GM21528 (cell line): ENCODE data around the gene TMEM240.
"Not testable (repeated sequence)": the region's sequence is repeated elsewhere in the genome, so short reads cannot be mapped to it uniquely, and the experiment has no call there.

ENCODE experiments used
- ATAC-seq: cut with Tn5 transposase; IDR thresholded peaks from one replicate; pipeline ENCODE4 v1.9.1; 2021; ENCODE audit warnings: mild to moderate bottlenecking, moderate library complexity; ENCODE audit not compliant: unreplicated experiment, low FRiP score

The TMEM240 gene

DNA sequence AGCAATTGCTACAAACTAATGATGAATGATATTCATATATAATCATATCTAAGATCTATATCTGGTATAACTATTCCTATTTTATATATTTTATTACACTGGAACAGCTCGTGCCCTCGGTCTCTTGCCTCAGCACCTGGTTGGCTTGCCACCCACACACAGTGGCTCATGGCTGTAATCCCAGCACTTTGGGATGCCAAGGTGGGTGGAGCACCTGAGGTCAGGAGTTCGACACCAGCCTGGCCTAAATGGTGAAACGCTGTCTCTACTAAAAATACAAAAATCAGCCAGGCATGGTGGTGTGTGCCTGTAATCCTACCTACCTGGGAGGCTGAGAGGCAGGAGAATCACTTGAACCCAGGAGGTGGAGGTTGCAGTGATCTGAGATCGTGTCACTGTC is 34.6 kb downstream of the TMEM240 start:
- ATAC-seq = not testable (repeated sequence)

DNA sequence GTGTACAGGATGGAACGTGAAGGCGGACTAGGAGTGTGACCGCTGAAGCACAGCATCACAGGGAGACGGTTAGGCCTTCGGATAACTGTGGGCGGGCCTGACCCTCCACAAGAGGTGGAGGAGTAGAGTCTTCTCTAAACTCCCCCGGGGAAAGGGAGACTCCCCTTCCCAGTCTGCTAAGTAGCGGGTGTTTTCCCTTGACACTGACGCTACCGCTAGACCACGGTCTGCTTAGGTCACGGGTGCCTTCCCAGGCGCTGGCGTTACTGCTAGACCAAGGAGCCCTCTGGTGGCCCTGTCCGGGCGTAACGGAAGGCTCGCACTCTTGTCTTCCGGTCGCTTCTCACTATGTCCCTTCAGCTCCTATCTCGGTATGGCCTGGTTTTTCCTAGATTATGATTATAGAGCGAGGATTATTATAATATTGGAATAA is 35.0 kb downstream of the TMEM240 start:
- ATAC-seq = not testable (repeated sequence)

DNA sequence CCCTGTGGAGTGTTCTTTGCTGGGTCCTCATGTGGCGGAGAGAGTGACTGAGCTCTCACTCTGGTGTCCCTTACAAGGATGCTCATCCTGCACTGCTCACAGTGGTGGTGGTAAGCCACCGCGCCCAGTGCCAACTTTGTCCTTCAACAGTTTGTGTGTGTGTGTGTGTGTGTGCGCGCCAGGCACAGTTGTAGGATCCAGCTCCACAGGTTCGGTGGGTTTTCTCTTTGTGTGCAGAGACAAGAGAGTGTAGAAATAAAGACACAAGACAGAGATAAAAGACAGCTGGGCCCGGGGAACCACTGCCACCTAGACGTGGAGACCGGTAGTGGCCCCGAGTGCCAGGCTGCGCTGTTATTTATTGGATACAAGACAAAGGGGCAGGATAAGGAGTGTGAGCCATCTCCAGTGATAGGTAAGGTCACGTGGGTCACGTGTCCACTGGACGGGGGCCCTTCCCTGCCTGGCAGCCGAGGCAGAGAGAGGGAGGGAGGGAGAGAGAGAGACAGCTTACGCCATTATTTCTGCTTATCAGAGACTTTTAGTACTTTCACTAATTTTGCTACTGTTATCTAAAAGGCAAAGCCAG is 35.6 kb downstream of the TMEM240 start:
- not testable (repeated sequence) for ATAC-seq

GRCh38 chr1:1495461-1495975 is 44.9 kb downstream of the TMEM240 start:
- not testable (repeated sequence) for ATAC-seq

- ATAC-seq = not testable (repeated sequence)
Measured at GRCh38 chr1:1494311-1494710, 46.1 kb downstream of the TMEM240 start.

- no peak for ATAC-seq
Measured at GRCh38 chr1:1491601-1492000, 48.8 kb downstream of the TMEM240 start.

DNA sequence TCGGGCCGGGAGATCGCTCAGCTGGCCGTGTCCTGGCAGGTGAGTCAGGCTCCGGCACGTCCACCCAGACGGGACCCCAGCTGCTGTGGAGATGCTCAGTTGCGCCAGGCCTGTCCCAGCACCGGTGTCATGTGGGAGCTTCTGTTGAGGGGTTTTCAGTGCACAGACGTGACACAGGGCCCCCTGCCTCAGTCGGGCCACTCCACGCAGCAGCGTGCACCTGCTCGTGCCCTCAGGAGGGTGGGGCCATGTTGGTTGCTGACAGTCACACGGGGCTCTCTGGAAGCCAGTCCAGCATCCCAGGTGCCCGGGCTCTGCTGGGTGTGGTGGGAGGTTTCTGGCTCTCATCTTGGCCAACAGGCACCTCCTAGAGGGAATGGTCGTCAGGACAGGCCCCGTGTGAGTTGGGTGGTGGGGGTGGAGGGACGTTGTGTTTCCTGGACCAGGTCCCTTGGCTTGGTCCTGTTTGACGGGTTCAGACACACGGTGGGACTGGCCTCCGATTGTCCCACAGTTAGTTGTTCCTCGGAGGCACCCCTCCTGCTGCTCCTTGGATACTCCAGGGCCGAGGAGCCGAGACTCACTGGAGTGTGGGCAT is 49.7 kb downstream of the TMEM240 start:
- no peak for ATAC-seq

GRCh38 chr1:1489861-1490260 is 50.6 kb downstream of the TMEM240 start:
- ATAC-seq = no peak

- no peak for ATAC-seq
Measured at GRCh38 chr1:1489231-1489630, 51.2 kb downstream of the TMEM240 start.

- no peak for ATAC-seq
Measured at GRCh38 chr1:1487701-1488100, 52.7 kb downstream of the TMEM240 start.

DNA sequence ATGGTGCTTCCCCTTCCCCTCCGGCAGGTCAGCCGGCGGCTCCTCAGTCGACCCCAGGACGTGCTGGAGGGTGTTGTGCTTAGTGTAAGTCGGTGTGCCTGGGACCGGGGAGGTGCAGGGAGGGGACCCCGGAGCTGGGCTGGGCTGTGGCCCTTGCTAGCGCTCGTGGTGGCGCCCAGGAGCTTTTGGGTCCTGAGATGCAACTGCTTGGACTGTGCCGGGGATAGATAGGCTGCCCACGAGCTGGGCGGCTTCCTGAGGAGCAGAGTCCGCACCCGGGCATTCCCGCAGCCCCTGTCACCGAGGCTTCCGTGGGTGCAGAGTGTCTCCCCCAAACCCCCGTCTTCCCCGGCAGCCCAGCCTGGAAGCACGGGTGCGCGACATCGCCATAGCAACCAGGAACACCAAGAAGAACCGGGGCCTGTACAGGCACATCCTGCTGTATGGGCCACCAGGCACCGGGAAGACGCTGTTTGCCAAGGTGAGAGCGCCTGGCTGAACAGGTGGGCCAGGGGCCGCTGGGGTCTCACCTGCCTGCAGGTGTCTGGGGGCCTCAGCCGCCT is 54.6 kb downstream of the TMEM240 start:
- ATAC-seq = not testable (repeated sequence)

GRCh38 chr1:1484976-1485750 is 55.3 kb downstream of the TMEM240 start:
- ATAC-seq = not testable (repeated sequence)
